CD4-positive, alpha-beta T cell treated with Interleukin-2 at 100 ng/mL for 4 hours (primary cell): ENCODE results near the gene BRAF.
"Not testable (repeated sequence)": the region's sequence is repeated elsewhere in the genome, so short reads cannot be mapped to it uniquely, and the experiment has no call there.

Experiments used
- DNase-seq: peaks from one replicate; pipeline ENCODE4 v3.0.0-alpha.2; 2020; ENCODE audit warnings: low spot score

Gene BRAF

GRCh38 chr7:140769852-140770251, 154.9 kb downstream of the BRAF start:
- no peak for DNase-seq

GRCh38 chr7:140767418-140767817, 157.3 kb downstream of the BRAF start:
- no peak for DNase-seq

- not testable (repeated sequence) for DNase-seq
These were observed 159.3 kb downstream of the BRAF start for GRCh38 chr7:140765441-140765840.

- not testable (repeated sequence) for DNase-seq
These were observed 161.6 kb downstream of the BRAF start for GRCh38 chr7:140763166-140763565.

GRCh38 chr7:140761375-140761774, 163.4 kb downstream of the BRAF start:
- DNase-seq, result not testable (repeated sequence)

GRCh38 chr7:140754506-140754905, 170.2 kb downstream of the BRAF start:
- DNase-seq, result no peak

- no peak for DNase-seq
These were observed 172.2 kb downstream of the BRAF start for GRCh38 chr7:140752533-140752932.

- DNase-seq, result no peak
These were observed 178.0 kb downstream of the BRAF start for GRCh38 chr7:140746751-140747150.

- no peak for DNase-seq
These were observed 179.3 kb downstream of the BRAF start for GRCh38 chr7:140745266-140746058.

GRCh38 chr7:140744005-140744404, 180.7 kb downstream of the BRAF start:
- no peak for DNase-seq

GRCh38 chr7:140743255-140743654, 181.5 kb downstream of the BRAF start:
- DNase-seq, result not testable (repeated sequence)

- no peak for DNase-seq
These were observed 186.4 kb downstream of the BRAF start for GRCh38 chr7:140738280-140738679.

- no peak for DNase-seq
These were observed 190.0 kb downstream of the BRAF start for GRCh38 chr7:140734729-140735128.

- DNase-seq, result no peak
These were observed 190.6 kb downstream of the BRAF start for GRCh38 chr7:140734096-140734495.

GRCh38 chr7:140732416-140732815, 192.3 kb downstream of the BRAF start:
- no peak for DNase-seq

GRCh38 chr7:140726281-140726680, 198.4 kb downstream of the BRAF start:
- DNase-seq, result no peak

GRCh38 chr7:140724706-140725105, 200.0 kb downstream of the BRAF start:
- DNase-seq, result no peak

- DNase-seq, result no peak
These were observed 201.2 kb downstream of the BRAF start for GRCh38 chr7:140723574-140723973.

- DNase-seq, result peak; percentile 34
These were observed 201.7 kb downstream of the BRAF start for GRCh38 chr7:140723006-140723405.

GRCh38 chr7:140722254-140722653, 202.5 kb downstream of the BRAF start:
- no peak for DNase-seq

- no peak for DNase-seq
These were observed 205.0 kb downstream of the BRAF start for GRCh38 chr7:140719721-140720120.

- DNase-seq, result no peak
These were observed 210.2 kb downstream of the BRAF start for GRCh38 chr7:140714331-140715040.

- not testable (repeated sequence) for DNase-seq
These were observed 212.3 kb downstream of the BRAF start for GRCh38 chr7:140712392-140712791.
